OCI-LY3 (cell line): ENCODE data around the gene ALPK1.

ENCODE experiments used
- H2AFZ ChIP-seq: fragments of 200-600, 300-600 bp; shearing (Covaris generic); 2 replicates; pipeline ENCODE4 v1.6.0; 2014; ENCODE audit warnings: antibody characterized with exemption, low read depth, low read length
- H3K27ac ChIP-seq: fragments of 200-600, 300-600 bp; sonication (generic); 2 replicates; pipeline ENCODE4 v1.5.1; 2014; ENCODE audit warnings: mild to moderate bottlenecking, low read length, moderate library complexity, mixed read lengths
- H3K27me3 ChIP-seq: fragments of 200-600, 300-600 bp; sonication (generic); 2 replicates; pipeline ENCODE4 v1.6.1; 2014; ENCODE audit warnings: low read depth, low read length, mixed read lengths
- H3K36me3 ChIP-seq: fragments of 200-600, 300-600 bp; sonication (generic); replicated peaks from 2 replicates; pipeline ENCODE3; 2014; ENCODE audit warnings: low read depth, low read length, mixed read lengths
- H3K4me1 ChIP-seq: fragments of 300-600, 200-600 bp; sonication (generic); 2 replicates; pipeline ENCODE4 v1.6.1; 2014; ENCODE audit warnings: low read length, mixed read lengths
- H3K4me2 ChIP-seq: fragments of 200-600, 300-600 bp; sonication (generic); 2 replicates; pipeline ENCODE4 v1.6.1; 2014; ENCODE audit warnings: low read length, mixed read lengths
- H3K4me3 ChIP-seq: fragments of 300-600, 200-600 bp; sonication (generic); 2 replicates; pipeline ENCODE4 v1.5.1; 2014; ENCODE audit warnings: antibody characterized with exemption, mild to moderate bottlenecking, low read length, moderate library complexity
- H3K79me2 ChIP-seq: fragments of 300-600, 200-600 bp; shearing (Covaris generic); 2 replicates; pipeline ENCODE4 v1.6.1; 2014; ENCODE audit warnings: mild to moderate bottlenecking, low read length, mixed read lengths
- H3K9ac ChIP-seq: fragments of 300-600, 200-600 bp; shearing (Covaris generic); 2 replicates; pipeline ENCODE4 v1.6.0; 2014; ENCODE audit warnings: mild to moderate bottlenecking, low read length, moderate library complexity
- H3K9me3 ChIP-seq: fragments of 200-600, 300-600 bp; shearing (Covaris generic); 2 replicates; pipeline ENCODE4 v1.6.1; 2014; ENCODE audit warnings: low read length, mixed read lengths; ENCODE audit not compliant: insufficient read depth
- H4K20me1 ChIP-seq: fragments of 200-600, 300-600 bp; sonication (generic); 2 replicates; pipeline ENCODE4 v1.6.1; 2016; ENCODE audit warnings: low read length, mixed read lengths; ENCODE audit not compliant: insufficient read depth
- EZH2phosphoT487 ChIP-seq: fragments of 200-600 bp; shearing (Covaris generic); IDR thresholded peaks from 2 replicates; pipeline ENCODE4 v1.6.1; 2018; ENCODE audit warnings: antibody characterized with exemption, mixed run types, low read depth
- TF ChIP-seq, protein P1 (sequence below): fragments of 200-600, 300-600 bp; sonication (generic); IDR thresholded peaks from 2 replicates; pipeline ENCODE4 v1.5.1; 2014; ENCODE audit warnings: antibody characterized with exemption, low read length, low read depth

ALPK1 gene

DNA sequence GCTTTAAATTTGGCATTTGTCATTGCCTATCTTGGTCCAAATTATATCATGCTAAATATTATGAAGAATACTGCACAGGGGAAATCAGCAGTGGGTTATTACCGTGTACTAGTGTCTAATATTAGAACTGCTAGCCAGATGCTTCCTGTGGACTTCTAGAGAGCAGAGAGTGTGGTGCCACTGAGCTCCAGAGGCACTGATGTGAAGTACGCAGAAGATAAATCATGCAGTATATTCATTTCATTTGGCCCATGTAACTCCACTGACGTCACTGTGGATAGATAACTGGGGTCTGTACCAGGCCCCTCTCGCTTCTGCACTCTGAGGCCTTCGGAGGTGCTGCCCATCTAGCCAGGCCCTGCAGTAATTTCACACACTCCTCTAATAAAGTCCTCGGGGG, 80.0 kb downstream of the ALPK1 start:
- Histone ChIP-seq H2AFZ (no peak overlapping the region), H3K36me3 (no peaks in the 10 kb centered on the region), H3K79me2 (no peaks in the 10 kb centered on the region), H3K9me3 (no peaks in the 10 kb centered on the region), H3K27ac (no peak overlapping the region), H3K4me2 (no peak overlapping the region), H3K9ac (no peak overlapping the region), H3K27me3 (no peaks in the 10 kb centered on the region), H3K4me1 (peaks cover 5% of the 10 kb centered on the region; the same call in 1 of the 2 replicates), H4K20me1 (no peaks in the 10 kb centered on the region), H3K4me3 (no peak overlapping the region)
- TF ChIP-seq EZH2phosphoT487: no peak
- TF ChIP-seq, protein P1, sequence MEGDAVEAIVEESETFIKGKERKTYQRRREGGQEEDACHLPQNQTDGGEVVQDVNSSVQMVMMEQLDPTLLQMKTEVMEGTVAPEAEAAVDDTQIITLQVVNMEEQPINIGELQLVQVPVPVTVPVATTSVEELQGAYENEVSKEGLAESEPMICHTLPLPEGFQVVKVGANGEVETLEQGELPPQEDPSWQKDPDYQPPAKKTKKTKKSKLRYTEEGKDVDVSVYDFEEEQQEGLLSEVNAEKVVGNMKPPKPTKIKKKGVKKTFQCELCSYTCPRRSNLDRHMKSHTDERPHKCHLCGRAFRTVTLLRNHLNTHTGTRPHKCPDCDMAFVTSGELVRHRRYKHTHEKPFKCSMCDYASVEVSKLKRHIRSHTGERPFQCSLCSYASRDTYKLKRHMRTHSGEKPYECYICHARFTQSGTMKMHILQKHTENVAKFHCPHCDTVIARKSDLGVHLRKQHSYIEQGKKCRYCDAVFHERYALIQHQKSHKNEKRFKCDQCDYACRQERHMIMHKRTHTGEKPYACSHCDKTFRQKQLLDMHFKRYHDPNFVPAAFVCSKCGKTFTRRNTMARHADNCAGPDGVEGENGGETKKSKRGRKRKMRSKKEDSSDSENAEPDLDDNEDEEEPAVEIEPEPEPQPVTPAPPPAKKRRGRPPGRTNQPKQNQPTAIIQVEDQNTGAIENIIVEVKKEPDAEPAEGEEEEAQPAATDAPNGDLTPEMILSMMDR: no peak

DNA sequence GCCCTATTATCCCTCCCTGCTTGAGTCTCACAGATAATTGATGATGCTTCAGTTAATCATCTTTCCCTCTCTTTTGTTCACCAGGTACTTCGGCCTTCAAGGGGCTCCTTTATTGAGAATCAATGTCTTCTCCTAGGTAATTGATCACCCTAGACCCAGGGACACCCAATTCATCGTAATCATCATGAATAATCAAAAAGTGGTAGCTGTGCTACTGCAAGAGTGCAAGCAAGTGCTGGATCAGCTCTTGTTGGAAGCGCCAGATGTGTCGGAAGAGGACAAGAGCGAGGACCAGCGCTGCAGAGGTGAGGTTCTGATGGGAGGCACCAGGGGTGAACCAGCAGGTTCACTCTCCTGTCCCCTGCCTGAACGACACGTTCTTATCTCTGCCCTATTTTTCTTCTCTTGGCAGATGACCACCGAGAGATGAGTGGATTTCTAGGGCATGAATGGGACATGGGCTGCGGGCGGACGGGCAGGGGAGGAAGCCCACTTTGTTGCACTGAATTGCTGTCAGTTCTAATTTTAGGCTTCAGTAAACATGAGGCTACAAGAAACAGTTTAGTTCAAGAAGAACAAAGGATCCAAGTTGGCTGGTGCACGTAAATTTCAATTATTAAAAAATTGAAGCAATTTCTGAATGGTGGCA, 80.5 kb downstream of the ALPK1 start:
- no peak for TF ChIP-seq EZH2phosphoT487
- TF ChIP-seq, protein P1: no peak
- Histone ChIP-seq H3K9ac (no peak overlapping the region), H4K20me1 (no peaks in the 10 kb centered on the region), H3K4me2 (no peak overlapping the region), H3K9me3 (no peaks in the 10 kb centered on the region), H3K4me1 (peaks cover 5% of the 10 kb centered on the region; the same call in 1 of the 2 replicates), H3K27ac (no peak overlapping the region), H2AFZ (no peak overlapping the region), H3K36me3 (no peaks in the 10 kb centered on the region), H3K79me2 (no peaks in the 10 kb centered on the region), H3K27me3 (no peaks in the 10 kb centered on the region), H3K4me3 (no peak overlapping the region)

- H3K79me2 ChIP-seq: no peaks in the 10 kb centered on the region
- H2AFZ ChIP-seq: no peak overlapping the region
- TF ChIP-seq, protein P1: no peak
- no peaks in the 10 kb centered on the region for H4K20me1 ChIP-seq
- no peaks in the 10 kb centered on the region for H3K27me3 ChIP-seq
- no peak overlapping the region for H3K27ac ChIP-seq
- no peak overlapping the region for H3K9ac ChIP-seq
- H3K4me1 ChIP-seq: peaks cover 5% of the 10 kb centered on the region; the same call in 1 of the 2 replicates
- no peaks in the 10 kb centered on the region for H3K9me3 ChIP-seq
- H3K4me2 ChIP-seq: no peak overlapping the region
- no peak overlapping the region for H3K4me3 ChIP-seq
- no peaks in the 10 kb centered on the region for H3K36me3 ChIP-seq
Measured at GRCh38 chr4:112378243-112378620, 81.1 kb downstream of the ALPK1 start.

DNA sequence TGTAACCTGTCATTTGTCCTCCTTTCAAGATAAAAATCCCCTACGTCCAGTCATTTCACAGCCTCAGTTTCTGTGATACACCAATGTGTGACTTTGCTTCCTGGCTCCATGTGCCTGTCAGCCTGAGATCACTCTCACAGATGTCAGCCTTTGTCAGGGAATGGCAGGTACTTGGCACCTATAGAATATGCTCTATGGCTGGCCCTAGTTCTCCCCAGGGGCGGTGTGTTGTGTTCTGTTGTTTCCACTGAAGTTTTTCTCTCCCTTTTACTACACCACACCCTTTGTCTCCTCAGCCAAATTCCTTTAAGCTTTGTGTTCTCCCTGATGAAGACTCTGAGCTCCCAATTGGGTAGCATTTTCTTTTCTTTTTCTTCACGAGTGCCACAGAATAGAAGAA, 81.7 kb downstream of the ALPK1 start:
- Histone ChIP-seq H3K4me3 (no peak overlapping the region), H3K36me3 (no peaks in the 10 kb centered on the region), H3K79me2 (no peaks in the 10 kb centered on the region), H3K4me1 (peaks cover 5% of the 10 kb centered on the region; the same call in 1 of the 2 replicates), H3K4me2 (no peak overlapping the region), H4K20me1 (no peaks in the 10 kb centered on the region), H3K27me3 (no peaks in the 10 kb centered on the region), H3K27ac (no peak overlapping the region), H2AFZ (no peak overlapping the region), H3K9ac (no peak overlapping the region), H3K9me3 (no peaks in the 10 kb centered on the region)
- TF ChIP-seq EZH2phosphoT487: no peak
